GM23248 (cell line): Measurements from ENCODE around the gene NPAS2.

Source experiments
- EZH2 ChIP-seq: fragments of 200-600 bp; sonication (generic); IDR thresholded peaks from 2 replicates; pipeline ENCODE4 v1.6.1; 2018; ENCODE audit warnings: antibody characterized with exemption, mild to moderate bottlenecking; ENCODE audit not compliant: insufficient read depth, poor library complexity, severe bottlenecking
- EZH2phosphoT487 ChIP-seq: fragments of 200-600 bp; sonication (generic); IDR thresholded peaks from 2 replicates; pipeline ENCODE4 v1.6.1; 2018; ENCODE audit warnings: antibody characterized with exemption, moderate library complexity, mild to moderate bottlenecking, low read depth; ENCODE audit not compliant: insufficient read depth

DNA sequence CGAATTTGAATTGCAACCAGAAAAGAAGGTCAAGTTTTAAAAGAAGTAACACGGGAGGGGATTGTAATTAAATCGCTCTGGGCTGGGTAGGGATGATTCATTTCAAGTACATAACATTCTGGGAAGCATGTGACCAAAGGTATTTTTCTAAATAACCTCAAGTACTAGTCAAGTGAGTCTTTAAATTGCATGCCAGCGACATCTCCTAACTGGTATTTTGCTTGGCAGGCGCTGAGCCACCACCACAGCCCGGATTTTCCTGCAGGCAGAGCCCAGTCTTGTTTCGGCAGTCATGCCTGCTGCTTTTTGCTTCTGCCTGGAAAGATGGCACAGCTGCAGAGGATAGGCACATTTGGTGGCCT is 33.7 kb upstream of the NPAS2 start:
- no peak for TF ChIP-seq EZH2
- no peak for TF ChIP-seq EZH2phosphoT487
